OCI-LY1 (cell line): ENCODE measurements around the gene SEC61A2.

ENCODE experiments used
- H2AFZ ChIP-seq: fragments of 200-600 bp; sonication (generic), shearing (Covaris generic); 2 replicates; pipeline ENCODE4 v1.6.0; 2014; ENCODE audit warnings: antibody characterized with exemption, mild to moderate bottlenecking, low read length
- H3F3A ChIP-seq: fragments of 200-600 bp; sonication (generic), shearing (Covaris generic); 2 replicates; pipeline ENCODE4 v1.6.0; 2014; ENCODE audit warnings: mild to moderate bottlenecking, antibody characterized with exemption, low read length, moderate library complexity; ENCODE audit not compliant: insufficient read depth
- H3K27ac ChIP-seq: fragments of 200-600 bp; sonication (generic); 2 replicates; pipeline ENCODE4 v1.5.1; 2014; ENCODE audit warnings: low read length, mixed run types, mild to moderate bottlenecking, low read depth; ENCODE audit not compliant: poor library complexity, severe bottlenecking
- H3K27me3 ChIP-seq: fragments of 200-600 bp; sonication (generic); 2 replicates; pipeline ENCODE4 v1.6.0; 2014; ENCODE audit warnings: antibody characterized with exemption, mild to moderate bottlenecking, low read length, moderate library complexity; ENCODE audit not compliant: insufficient read depth
- H3K36me3 ChIP-seq: fragments of 200-600 bp; sonication (generic); 2 replicates; pipeline ENCODE4 v1.6.1; 2014; ENCODE audit warnings: mild to moderate bottlenecking, antibody characterized with exemption, low read length, moderate library complexity, mixed read lengths; ENCODE audit not compliant: insufficient read depth
- H3K4me1 ChIP-seq: fragments of 200-600 bp; sonication (generic); 2 replicates; pipeline ENCODE4 v1.5.1; 2014; ENCODE audit warnings: mild to moderate bottlenecking, low read length, moderate library complexity; ENCODE audit not compliant: insufficient read depth, severe bottlenecking
- H3K4me2 ChIP-seq: fragments of 200-600 bp; sonication (generic), shearing (Covaris generic); 2 replicates; pipeline ENCODE4 v1.6.1; 2014; ENCODE audit warnings: low read length
- H3K4me3 ChIP-seq: fragments of 200-600 bp; sonication (generic); 2 replicates; pipeline ENCODE4 v1.5.1; 2014; ENCODE audit warnings: low read length, low read depth, mild to moderate bottlenecking, mixed read lengths; ENCODE audit not compliant: poor library complexity, severe bottlenecking
- H3K79me2 ChIP-seq: fragments of 200-600 bp; shearing (Covaris generic); 2 replicates; pipeline ENCODE4 v1.6.1; 2016; ENCODE audit warnings: mixed run types, low read length, mixed read lengths; ENCODE audit not compliant: insufficient read depth
- H3K9ac ChIP-seq: fragments of 200-600 bp; sonication (generic), shearing (Covaris generic); 2 replicates; pipeline ENCODE4 v1.6.1; 2014; ENCODE audit warnings: mild to moderate bottlenecking, low read length, mixed read lengths
- H3K9me2 ChIP-seq: fragments of 200-600 bp; sonication (generic), shearing (Covaris generic); 2 replicates; pipeline ENCODE4 v1.6.1; 2014; ENCODE audit warnings: low read depth, mild to moderate bottlenecking, low read length, mixed read lengths
- H3K9me3 ChIP-seq: fragments of 200-600 bp; shearing (Covaris generic); 2 replicates; pipeline ENCODE4 v1.6.1; 2014; ENCODE audit warnings: low read length, mixed read lengths
- H4K20me1 ChIP-seq: fragments of 200-600 bp; sonication (generic), shearing (Covaris generic); 2 replicates; pipeline ENCODE4 v1.6.0; 2016; ENCODE audit warnings: mild to moderate bottlenecking, low read length; ENCODE audit not compliant: insufficient read depth
- EZH2 ChIP-seq: fragments of 200-600 bp; sonication (generic), shearing (Covaris generic); IDR thresholded peaks from 2 replicates; pipeline ENCODE4 v1.8.0; 2017; ENCODE audit warnings: borderline replicate concordance, mixed run types, mild to moderate bottlenecking, antibody characterized with exemption, low read length, moderate library complexity, mixed read lengths
- TF ChIP-seq, protein P1 (sequence below): fragments of 200-600 bp; sonication (generic), shearing (Covaris generic); IDR thresholded peaks from 2 replicates; pipeline ENCODE4 v1.5.1; 2017; ENCODE audit warnings: mild to moderate bottlenecking, antibody characterized with exemption, low read length, moderate library complexity, mixed read lengths

SEC61A2 gene

DNA sequence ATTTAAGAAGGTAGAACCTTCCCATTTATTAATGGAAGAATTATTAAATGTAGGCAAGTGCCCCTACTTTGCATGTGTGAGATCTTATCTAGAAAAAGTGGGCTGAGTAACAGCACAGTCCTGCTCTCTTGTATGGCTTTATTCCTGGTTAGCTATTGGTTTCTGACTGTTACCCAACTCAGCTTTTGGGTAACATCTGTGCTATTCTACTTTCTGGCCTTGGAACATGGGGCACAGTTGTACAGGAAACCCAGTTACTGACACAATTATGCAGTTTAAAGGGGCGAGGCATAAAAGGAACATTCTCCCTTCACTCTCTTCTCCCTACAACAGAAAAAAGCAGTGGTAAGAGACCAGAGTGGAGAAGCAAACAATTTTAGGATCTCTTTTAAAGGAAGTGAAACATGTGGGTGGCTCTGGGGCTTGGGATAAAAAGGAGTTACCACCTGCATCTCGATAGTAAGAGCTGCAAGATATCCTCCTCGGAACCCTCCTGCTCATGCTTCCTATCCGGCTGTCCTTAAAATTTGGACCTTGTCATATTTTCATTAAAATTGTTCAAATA, 50.2 kb downstream of the SEC61A2 start:
- no peaks in the 10 kb centered on the region for H4K20me1 ChIP-seq
- no peak overlapping the region for H2AFZ ChIP-seq
- no peaks in the 10 kb centered on the region for H3F3A ChIP-seq
- TF ChIP-seq EZH2 = no peak
- TF ChIP-seq, protein P1, sequence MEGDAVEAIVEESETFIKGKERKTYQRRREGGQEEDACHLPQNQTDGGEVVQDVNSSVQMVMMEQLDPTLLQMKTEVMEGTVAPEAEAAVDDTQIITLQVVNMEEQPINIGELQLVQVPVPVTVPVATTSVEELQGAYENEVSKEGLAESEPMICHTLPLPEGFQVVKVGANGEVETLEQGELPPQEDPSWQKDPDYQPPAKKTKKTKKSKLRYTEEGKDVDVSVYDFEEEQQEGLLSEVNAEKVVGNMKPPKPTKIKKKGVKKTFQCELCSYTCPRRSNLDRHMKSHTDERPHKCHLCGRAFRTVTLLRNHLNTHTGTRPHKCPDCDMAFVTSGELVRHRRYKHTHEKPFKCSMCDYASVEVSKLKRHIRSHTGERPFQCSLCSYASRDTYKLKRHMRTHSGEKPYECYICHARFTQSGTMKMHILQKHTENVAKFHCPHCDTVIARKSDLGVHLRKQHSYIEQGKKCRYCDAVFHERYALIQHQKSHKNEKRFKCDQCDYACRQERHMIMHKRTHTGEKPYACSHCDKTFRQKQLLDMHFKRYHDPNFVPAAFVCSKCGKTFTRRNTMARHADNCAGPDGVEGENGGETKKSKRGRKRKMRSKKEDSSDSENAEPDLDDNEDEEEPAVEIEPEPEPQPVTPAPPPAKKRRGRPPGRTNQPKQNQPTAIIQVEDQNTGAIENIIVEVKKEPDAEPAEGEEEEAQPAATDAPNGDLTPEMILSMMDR = no peak
- H3K27me3 ChIP-seq = no peaks in the 10 kb centered on the region
- no peak overlapping the region for H3K27ac ChIP-seq
- H3K4me1 ChIP-seq = no peaks in the 10 kb centered on the region
- no peaks in the 10 kb centered on the region for H3K9me3 ChIP-seq
- no peaks in the 10 kb centered on the region for H3K9me2 ChIP-seq
- no peaks in the 10 kb centered on the region for H3K79me2 ChIP-seq
- no peak overlapping the region for H3K4me2 ChIP-seq
- H3K4me3 ChIP-seq = no peak overlapping the region
- H3K9ac ChIP-seq = no peak overlapping the region
- peaks cover 53% of the 10 kb centered on the region for H3K36me3 ChIP-seq

DNA sequence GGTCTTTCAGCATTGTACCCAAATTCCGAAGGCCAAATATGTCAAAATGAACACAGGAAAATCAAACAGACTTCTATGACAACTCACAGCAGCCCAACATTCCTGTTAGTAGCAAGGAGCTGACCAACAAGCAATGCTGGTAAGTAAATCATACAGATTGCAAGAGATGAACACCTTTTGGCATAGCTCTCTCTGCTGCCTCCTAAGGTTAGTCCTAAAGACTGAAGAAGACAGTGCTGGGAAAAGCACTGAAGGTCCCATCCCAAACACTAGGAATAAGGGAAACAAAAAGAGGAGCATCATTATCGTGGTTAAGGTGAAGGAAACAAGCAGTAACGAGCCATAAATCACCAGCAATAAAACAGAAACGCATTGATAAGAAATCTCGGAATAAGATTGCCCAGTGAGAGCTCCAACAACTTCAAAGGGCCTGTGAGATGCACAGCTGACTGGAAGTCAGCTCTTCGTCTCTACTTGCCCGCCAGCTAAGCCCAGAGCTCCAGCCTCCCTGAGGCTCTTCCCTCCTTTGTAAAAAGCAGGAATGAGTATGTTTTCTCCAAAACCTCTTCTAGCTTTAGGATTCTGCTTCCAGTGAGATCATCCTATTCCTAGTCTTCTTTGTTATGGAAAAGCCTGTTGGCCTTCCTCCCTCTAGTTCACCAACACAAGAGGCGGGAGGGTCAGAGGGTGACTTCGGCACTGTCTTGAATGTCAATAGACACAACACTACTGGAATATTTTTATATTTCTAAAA, 50.9 kb downstream of the SEC61A2 start:
- H3K4me3 ChIP-seq = no peak overlapping the region
- no peaks in the 10 kb centered on the region for H3F3A ChIP-seq
- no peak overlapping the region for H3K9ac ChIP-seq
- no peaks in the 10 kb centered on the region for H3K79me2 ChIP-seq
- TF ChIP-seq EZH2 = no peak
- TF ChIP-seq, protein P1 = no peak
- no peaks in the 10 kb centered on the region for H3K4me1 ChIP-seq
- no peak overlapping the region for H2AFZ ChIP-seq
- H3K36me3 ChIP-seq = peaks cover 57% of the 10 kb centered on the region
- no peaks in the 10 kb centered on the region for H4K20me1 ChIP-seq
- no peaks in the 10 kb centered on the region for H3K9me2 ChIP-seq
- H3K27me3 ChIP-seq = no peaks in the 10 kb centered on the region
- no peak overlapping the region for H3K4me2 ChIP-seq
- H3K27ac ChIP-seq = no peak overlapping the region
- no peaks in the 10 kb centered on the region for H3K9me3 ChIP-seq

DNA sequence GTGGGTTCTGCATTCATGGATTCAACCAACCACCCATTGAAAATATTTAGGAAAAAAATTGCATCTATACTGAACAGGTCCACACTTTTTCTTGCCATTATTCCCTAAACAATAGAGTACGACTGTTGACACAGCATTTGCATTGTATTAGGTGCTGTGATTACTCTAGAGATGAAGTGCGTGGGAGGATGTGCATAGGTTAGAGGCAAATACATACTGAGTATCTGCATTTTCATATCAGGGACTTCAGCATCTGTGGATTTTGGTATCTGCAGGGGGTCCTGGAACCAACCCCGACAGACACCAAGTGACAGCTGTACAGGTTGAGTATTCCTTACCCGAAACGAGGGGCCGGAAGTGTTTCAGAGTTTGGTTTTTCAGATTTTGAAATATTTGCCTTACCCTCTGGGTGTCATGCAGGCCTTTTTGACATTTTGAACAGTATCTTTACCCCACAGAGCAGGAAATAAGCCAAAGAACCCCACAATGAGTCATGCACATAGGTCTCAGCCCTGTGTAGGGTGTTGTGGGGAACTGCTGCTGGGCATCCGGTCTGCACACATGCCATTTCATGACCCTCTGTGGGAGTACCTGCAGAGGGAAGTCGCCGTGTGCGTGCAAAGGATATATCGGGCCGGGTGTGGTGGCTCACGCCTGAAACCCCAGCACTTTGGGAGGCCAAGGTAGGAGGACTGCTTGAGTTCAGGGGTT, 51.7 kb downstream of the SEC61A2 start:
- H3K4me2 ChIP-seq = no peak overlapping the region
- no peaks in the 10 kb centered on the region for H3K9me3 ChIP-seq
- no peaks in the 10 kb centered on the region for H3K4me1 ChIP-seq
- H4K20me1 ChIP-seq = no peaks in the 10 kb centered on the region
- TF ChIP-seq, protein P1 = no peak
- TF ChIP-seq EZH2 = no peak
- no peaks in the 10 kb centered on the region for H3K79me2 ChIP-seq
- H2AFZ ChIP-seq = no peak overlapping the region
- no peaks in the 10 kb centered on the region for H3F3A ChIP-seq
- no peaks in the 10 kb centered on the region for H3K27me3 ChIP-seq
- no peak overlapping the region for H3K27ac ChIP-seq
- H3K4me3 ChIP-seq = no peak overlapping the region
- H3K9me2 ChIP-seq = no peaks in the 10 kb centered on the region
- peaks cover 60% of the 10 kb centered on the region for H3K36me3 ChIP-seq
- H3K9ac ChIP-seq = no peak overlapping the region
